GM10266 (cell line): ENCODE data around the gene IL17F.

Experiments
- DNase-seq: peaks from one replicate; pipeline ENCODE4 v3.0.0; 2012; ENCODE audit errors: extremely low spot score
- TF ChIP-seq, protein P1 (sequence below): IDR thresholded peaks from 2 replicates; pipeline ENCODE4 v1.5.1; 2012; ENCODE audit warnings: mild to moderate bottlenecking, low read depth; ENCODE audit not compliant: control insufficient read depth, insufficient read depth; ENCODE audit errors: missing control alignments

IL17F gene

DNA sequence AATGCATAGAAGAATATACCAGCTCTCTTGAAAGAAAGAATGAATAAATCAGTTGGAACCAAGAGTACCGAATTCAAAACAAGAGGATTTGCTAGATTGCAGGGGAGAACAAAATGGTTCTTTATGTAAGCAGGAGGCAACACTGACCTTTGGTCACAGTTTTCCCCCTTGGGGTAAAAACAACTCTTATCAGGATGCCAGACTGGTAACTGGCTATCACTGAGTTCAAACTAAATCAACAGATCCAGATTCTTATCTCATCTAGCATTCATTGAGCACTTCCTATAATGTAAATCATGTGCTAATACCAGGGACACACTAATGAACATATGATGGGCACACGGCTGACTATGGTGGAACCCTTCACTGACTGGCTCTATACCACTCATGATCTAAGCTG, 4.8 kb upstream of the IL17F start:
- no peak for DNase-seq
- TF ChIP-seq, protein P1, sequence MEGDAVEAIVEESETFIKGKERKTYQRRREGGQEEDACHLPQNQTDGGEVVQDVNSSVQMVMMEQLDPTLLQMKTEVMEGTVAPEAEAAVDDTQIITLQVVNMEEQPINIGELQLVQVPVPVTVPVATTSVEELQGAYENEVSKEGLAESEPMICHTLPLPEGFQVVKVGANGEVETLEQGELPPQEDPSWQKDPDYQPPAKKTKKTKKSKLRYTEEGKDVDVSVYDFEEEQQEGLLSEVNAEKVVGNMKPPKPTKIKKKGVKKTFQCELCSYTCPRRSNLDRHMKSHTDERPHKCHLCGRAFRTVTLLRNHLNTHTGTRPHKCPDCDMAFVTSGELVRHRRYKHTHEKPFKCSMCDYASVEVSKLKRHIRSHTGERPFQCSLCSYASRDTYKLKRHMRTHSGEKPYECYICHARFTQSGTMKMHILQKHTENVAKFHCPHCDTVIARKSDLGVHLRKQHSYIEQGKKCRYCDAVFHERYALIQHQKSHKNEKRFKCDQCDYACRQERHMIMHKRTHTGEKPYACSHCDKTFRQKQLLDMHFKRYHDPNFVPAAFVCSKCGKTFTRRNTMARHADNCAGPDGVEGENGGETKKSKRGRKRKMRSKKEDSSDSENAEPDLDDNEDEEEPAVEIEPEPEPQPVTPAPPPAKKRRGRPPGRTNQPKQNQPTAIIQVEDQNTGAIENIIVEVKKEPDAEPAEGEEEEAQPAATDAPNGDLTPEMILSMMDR = no peak

DNA sequence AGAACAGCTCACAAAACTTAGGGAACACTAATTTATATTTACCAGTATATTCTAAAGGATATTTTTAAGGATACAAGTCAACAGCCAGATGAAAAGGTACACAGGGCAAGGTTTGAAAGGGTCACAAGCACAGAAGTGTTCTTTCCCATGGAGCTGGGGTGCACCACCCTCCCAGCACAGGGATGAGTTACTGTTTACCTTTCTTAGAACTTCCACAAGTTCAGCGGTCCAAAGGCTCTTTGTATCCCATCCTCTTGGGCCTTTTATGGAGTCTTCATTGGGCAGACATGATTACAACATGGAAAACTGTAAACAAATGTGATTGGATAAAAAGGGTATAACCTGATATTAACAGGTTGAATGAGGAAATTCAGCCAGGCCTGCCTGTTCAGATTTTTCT, 1.1 kb upstream of the IL17F start:
- no peak for DNase-seq
- TF ChIP-seq, protein P1 = no peak

DNA sequence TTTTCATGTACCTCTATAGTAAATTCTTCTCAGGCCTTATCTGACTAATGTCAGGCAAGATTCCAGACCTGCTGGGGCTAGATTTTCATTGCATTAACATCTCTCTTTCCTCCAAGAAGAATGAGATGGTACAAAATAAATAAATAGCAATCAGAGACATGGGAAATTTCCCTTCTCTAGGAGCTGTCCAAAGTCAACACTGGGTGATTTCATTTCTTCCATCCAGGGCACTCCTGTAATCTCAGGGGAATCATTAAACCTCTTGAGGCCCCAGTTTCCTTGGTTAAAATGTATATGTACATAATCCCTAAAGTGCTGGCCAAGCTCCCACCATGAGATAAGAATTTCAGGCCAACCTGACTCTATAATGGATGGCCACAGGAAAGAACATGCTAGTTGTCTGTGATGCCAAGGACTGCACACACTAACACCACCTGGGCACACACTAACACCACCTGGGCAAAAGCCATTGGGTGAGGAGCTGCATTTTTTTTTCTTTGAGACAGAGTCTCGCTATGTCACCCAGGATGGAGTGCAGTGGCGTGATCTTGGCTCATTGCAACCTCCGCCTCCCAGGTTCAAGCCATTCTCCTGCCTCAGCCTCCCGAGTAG, 912 bp downstream of the IL17F start:
- no peak for DNase-seq
- TF ChIP-seq, protein P1 = no peak

DNA sequence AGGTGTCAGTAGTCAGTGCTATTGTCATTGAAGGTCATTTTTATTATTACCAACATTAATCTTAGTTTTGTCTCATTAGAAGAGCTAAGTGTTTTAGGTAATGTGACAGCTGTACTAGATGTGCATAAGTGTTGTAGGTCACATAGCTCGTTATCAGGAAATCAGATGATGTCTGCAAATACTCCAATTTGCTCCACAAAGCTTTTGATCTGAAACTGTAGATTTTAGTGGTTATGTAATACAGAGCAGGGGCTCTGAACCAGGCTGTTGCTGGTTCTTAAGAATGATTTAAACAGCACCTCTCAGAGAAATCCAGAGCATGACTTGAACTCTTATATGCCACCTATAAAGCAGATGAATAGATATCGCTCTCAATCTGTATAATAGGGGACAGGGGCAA, 2.5 kb downstream of the IL17F start:
- TF ChIP-seq, protein P1 = no peak
- no peak for DNase-seq

DNA sequence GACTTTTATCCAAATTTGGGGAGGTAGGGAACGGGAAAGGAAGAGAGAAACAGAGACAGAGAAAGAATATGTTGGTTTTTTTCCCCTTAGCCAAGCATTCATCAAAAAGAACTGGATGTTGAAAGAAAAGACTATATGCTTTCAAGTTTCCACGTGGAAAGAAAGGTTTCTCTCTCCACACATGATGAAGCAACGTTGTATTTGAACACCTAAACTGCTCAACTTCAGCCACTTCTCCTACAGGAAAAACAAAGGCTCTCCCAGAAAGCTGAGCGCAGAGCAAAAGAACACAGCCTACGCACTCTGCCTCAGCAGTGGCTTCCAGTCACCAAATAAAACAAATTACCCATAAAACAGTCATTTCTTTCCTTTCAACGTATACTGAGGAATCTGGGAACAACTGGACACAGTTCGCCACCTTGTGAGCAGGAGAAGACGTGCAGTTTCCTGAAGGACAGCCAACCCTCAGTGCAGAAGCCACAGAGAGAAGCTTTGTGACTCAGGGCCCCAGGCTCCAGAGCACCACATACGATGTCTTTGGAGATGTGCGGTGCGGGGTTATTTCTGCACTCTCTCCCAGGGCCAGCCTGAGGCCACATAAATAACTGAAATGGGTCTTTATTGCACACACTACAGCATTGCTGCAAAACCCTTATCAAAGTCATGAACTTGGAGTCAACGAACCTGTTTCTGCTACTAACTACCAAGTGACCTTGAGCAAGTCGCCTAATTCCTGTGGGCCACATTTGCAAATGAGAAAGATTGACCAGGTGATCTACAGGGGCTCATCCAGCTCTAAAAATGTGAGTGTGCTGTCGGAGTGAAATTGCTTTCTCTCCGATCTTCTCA, 10.1 kb downstream of the IL17F start:
- TF ChIP-seq, protein P1 = peak; percentile 73
- peak; percentile 52 for DNase-seq

DNA sequence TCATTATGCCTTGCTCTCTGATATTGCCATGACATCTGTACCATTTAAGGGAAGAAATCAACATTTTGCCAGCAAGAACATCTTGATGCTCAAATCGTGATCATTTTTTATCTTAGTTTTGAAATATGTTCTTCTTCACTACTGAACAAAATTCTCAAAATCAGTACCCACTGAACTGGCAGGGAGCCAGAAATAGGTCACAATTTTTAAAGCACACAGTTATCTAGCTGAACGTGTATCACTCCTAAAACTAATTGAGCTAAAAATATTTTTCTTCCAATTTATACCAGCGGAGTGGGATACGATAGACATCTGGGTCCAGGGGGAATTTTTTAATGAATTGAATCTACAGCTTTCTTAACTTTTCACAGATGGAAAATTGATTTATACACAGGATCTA, 11.3 kb downstream of the IL17F start:
- TF ChIP-seq, protein P1 = no peak

More for the DNA sequence above, 11.3 kb downstream of the IL17F start:
- no peak for DNase-seq
